Measurements from ENCODE around the gene PIEZO1.

- TF ChIP-seq ZFX (IDR thresholded peaks at IDR 0.05) (no peak), POLR2A (IDR thresholded peaks at IDR 0.05; ENCODE audit: borderline replicate concordance, extremely low read depth, insufficient read depth, insufficient read length) (no peak), CTCF (IDR thresholded peaks at IDR 0.05 in 2 of 3, conservative IDR thresholded peaks at IDR 0.05 in 1 of 3; ENCODE audit: borderline replicate concordance in 1 of 3, insufficient read depth in 1 of 3, low read depth in 2 of 3, low read length in 2 of 3) (no peak), ZNF274 (IDR thresholded peaks at IDR 0.05; ENCODE audit: low read depth, low read length) (no peak), EZH2 (IDR thresholded peaks at IDR 0.05) (no peak), ELF1 (IDR thresholded peaks at IDR 0.05; ENCODE audit: borderline replicate concordance, low read depth) (no peak), SIN3A (IDR thresholded peaks at IDR 0.05; ENCODE audit: low read depth) (no peak), CEBPB (IDR thresholded peaks at IDR 0.05; ENCODE audit: low read depth) (no peak), TCF7L2 (IDR thresholded peaks at IDR 0.05; ENCODE audit: borderline replicate concordance, extremely low read depth, insufficient read depth, insufficient read length) (no peak), RAD21 (IDR thresholded peaks at IDR 0.05; ENCODE audit: low read depth) (no peak), REST (IDR thresholded peaks at IDR 0.05; ENCODE audit: low read depth) (no peak), JUND (IDR thresholded peaks at IDR 0.05) (no peak)
These were observed 86.4 kb downstream of the PIEZO1 start for GRCh38 chr16:88698646-88699045.

All from HCT116 (cell line).